Measurements from ENCODE around the gene PLEKHG3.

DNA sequence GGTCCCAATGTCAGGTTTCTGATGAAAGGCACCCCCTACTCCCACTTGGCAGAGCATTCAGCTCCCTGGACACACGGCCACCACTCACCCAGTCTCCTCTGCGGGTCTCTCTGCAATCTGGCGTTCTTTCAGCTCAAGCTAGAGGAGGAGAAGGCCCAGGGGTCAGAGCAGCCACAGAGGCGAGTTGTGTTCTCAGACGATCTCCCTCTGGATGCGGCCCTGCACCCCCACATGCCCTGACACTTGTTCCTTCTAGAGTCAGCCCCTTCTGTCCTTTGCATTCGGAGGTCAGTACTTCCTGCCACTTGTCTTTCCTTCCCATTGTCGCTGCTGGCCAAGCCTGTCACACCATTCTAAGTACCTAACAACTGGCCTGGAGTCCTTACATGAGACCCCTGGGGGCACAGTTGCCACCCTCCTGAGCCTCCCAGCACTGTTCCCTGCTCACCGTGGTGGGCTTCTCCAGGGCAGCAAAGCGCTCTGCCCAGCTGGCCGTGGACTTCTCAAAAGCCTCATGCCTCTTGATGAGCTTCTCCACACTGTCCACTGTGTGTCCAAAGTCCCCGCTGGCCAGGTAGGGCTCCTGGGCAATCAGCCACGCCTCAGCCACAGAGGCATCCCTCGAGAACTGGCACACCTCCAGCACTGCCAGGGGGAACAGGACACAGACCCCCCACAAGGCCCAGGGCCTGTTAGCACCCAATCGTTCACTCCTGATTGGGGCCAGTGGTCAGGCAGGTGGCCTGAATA is 63.2 kb downstream of the PLEKHG3 start:
- TF ChIP-seq, protein P1, sequence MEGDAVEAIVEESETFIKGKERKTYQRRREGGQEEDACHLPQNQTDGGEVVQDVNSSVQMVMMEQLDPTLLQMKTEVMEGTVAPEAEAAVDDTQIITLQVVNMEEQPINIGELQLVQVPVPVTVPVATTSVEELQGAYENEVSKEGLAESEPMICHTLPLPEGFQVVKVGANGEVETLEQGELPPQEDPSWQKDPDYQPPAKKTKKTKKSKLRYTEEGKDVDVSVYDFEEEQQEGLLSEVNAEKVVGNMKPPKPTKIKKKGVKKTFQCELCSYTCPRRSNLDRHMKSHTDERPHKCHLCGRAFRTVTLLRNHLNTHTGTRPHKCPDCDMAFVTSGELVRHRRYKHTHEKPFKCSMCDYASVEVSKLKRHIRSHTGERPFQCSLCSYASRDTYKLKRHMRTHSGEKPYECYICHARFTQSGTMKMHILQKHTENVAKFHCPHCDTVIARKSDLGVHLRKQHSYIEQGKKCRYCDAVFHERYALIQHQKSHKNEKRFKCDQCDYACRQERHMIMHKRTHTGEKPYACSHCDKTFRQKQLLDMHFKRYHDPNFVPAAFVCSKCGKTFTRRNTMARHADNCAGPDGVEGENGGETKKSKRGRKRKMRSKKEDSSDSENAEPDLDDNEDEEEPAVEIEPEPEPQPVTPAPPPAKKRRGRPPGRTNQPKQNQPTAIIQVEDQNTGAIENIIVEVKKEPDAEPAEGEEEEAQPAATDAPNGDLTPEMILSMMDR (IDR thresholded peaks at IDR 0.05) = no peak
- no peak for TF ChIP-seq EP300 (IDR thresholded peaks at IDR 0.05)
- TF ChIP-seq POLR2A (IDR thresholded peaks at IDR 0.05) = no peak
